H7 (cell line): Measurements from ENCODE around the gene SKI. TPM values are rescaled to one million over a fixed set of nuclear protein-coding genes. Genes with fewer than 3 reads are reported as not detected.

Experiments
- DNase-seq: peaks from one replicate; pipeline ENCODE4 v3.0.0; 2012
- H3K27me3 ChIP-seq: 2 replicates; pipeline ENCODE4 v1.6.0; 2011; ENCODE audit warnings: mild to moderate bottlenecking, low read length; ENCODE audit not compliant: control insufficient read depth, insufficient read depth
- H3K36me3 ChIP-seq: replicated peaks from 2 replicates; pipeline ENCODE4 v1.5.1; 2011; ENCODE audit warnings: low read length; ENCODE audit not compliant: control insufficient read depth, insufficient read depth
- H3K4me3 ChIP-seq: 2 replicates; pipeline ENCODE4 v1.5.1; 2011; ENCODE audit warnings: low read depth, mild to moderate bottlenecking, control low read depth, low read length, moderate library complexity; ENCODE audit not compliant: insufficient read depth
- total RNA-seq: library from RNA; depleted of rRNA; stranded (reverse); fragments of >200 nt; shearing (Covaris generic); gene quantifications from 2 replicates; pipeline ENCODE4 v1.2.3, GENCODE V29; 2014

SKI gene
- total RNA-seq, 1 experiment from 2014 or later, result 29.2 TPM

GRCh38 chr1:2271211-2271721, 43.1 kb downstream of the SKI start:
- no peak overlapping the region for H3K4me3 ChIP-seq
- no peaks in the 10 kb centered on the region for H3K27me3 ChIP-seq
- no peaks in the 10 kb centered on the region for H3K36me3 ChIP-seq
- DNase-seq, result peak; percentile 87

- no peak for DNase-seq
- H3K4me3 ChIP-seq, result no peak overlapping the region
- no peaks in the 10 kb centered on the region for H3K27me3 ChIP-seq
- no peaks in the 10 kb centered on the region for H3K36me3 ChIP-seq
Observed at GRCh38 chr1:2271841-2272655, 43.9 kb downstream of the SKI start.

GRCh38 chr1:2272686-2273400, 44.7 kb downstream of the SKI start:
- no peak for DNase-seq
- Histone ChIP-seq H3K27me3 (no peaks in the 10 kb centered on the region), H3K36me3 (peaks cover 5% of the 10 kb centered on the region), H3K4me3 (no peak overlapping the region)

- H3K27me3 ChIP-seq, result no peaks in the 10 kb centered on the region
- peaks cover 5% of the 10 kb centered on the region for H3K36me3 ChIP-seq
- no peak for DNase-seq
- H3K4me3 ChIP-seq, result no peak overlapping the region
Observed at GRCh38 chr1:2273401-2274090, 45.4 kb downstream of the SKI start.

GRCh38 chr1:2274231-2274928, 46.3 kb downstream of the SKI start:
- Histone ChIP-seq H3K36me3 (peaks cover 5% of the 10 kb centered on the region), H3K4me3 (no peak overlapping the region), H3K27me3 (no peaks in the 10 kb centered on the region)
- DNase-seq, result no peak

GRCh38 chr1:2274929-2275475, 46.9 kb downstream of the SKI start:
- H3K36me3 ChIP-seq, result peaks cover 5% of the 10 kb centered on the region
- H3K4me3 ChIP-seq, result no peak overlapping the region
- no peaks in the 10 kb centered on the region for H3K27me3 ChIP-seq
- no peak for DNase-seq

GRCh38 chr1:2275796-2276536, 47.8 kb downstream of the SKI start:
- Histone ChIP-seq H3K4me3 (no peak overlapping the region), H3K27me3 (no peaks in the 10 kb centered on the region), H3K36me3 (peaks cover 5% of the 10 kb centered on the region)
- DNase-seq, result no peak

GRCh38 chr1:2276803-2277580, 48.9 kb downstream of the SKI start:
- Histone ChIP-seq H3K27me3 (no peaks in the 10 kb centered on the region), H3K4me3 (no peak overlapping the region), H3K36me3 (peaks cover 5% of the 10 kb centered on the region)
- no peak for DNase-seq

- H3K4me3 ChIP-seq, result no peak overlapping the region
- H3K27me3 ChIP-seq, result no peaks in the 10 kb centered on the region
- DNase-seq, result no peak
- H3K36me3 ChIP-seq, result peaks cover 5% of the 10 kb centered on the region
Observed at GRCh38 chr1:2277741-2278488, 49.8 kb downstream of the SKI start.

- Histone ChIP-seq H3K27me3 (no peaks in the 10 kb centered on the region), H3K4me3 (no peak overlapping the region), H3K36me3 (peaks cover 5% of the 10 kb centered on the region)
- DNase-seq, result no peak
Observed at GRCh38 chr1:2278591-2279209, 50.6 kb downstream of the SKI start.

- peaks cover 5% of the 10 kb centered on the region for H3K36me3 ChIP-seq
- H3K4me3 ChIP-seq, result no peak overlapping the region
- peak; percentile 98 for DNase-seq
- H3K27me3 ChIP-seq, result no peaks in the 10 kb centered on the region
Observed at GRCh38 chr1:2279210-2279639, 51.1 kb downstream of the SKI start.

GRCh38 chr1:2279817-2280216, 51.7 kb downstream of the SKI start:
- DNase-seq, result no peak
- peaks cover 5% of the 10 kb centered on the region for H3K36me3 ChIP-seq
- H3K4me3 ChIP-seq, result no peak overlapping the region
- no peaks in the 10 kb centered on the region for H3K27me3 ChIP-seq
